Neural progenitor cell (in vitro differentiated cells): ENCODE results near the gene AMMECR1L.

Source experiments
- CTCF ChIP-seq: fragments of 200-600 bp; sonication (generic); IDR thresholded peaks from 2 replicates; pipeline ENCODE4 v1.5.1; 2017; ENCODE audit warnings: antibody characterized with exemption, mild to moderate bottlenecking
- EZH2 ChIP-seq: fragments of 200-600 bp; sonication (generic); IDR thresholded peaks from 2 replicates; pipeline ENCODE4 v1.6.1; 2017; ENCODE audit warnings: antibody characterized with exemption, mild to moderate bottlenecking, moderate library complexity

- TF ChIP-seq CTCF (no peak), EZH2 (no peak)
These were observed 28.4 kb downstream of the AMMECR1L start for GRCh38 chr2:127857265-127857808.
